Fibroblast of pulmonary artery (primary cell): ENCODE measurements around the gene MIPEP.

ENCODE experiments used
- DNase-seq: peaks from one replicate; pipeline ENCODE4 v3.0.0-alpha.2; 2010; ENCODE audit warnings: low read depth
- H3K4me3 ChIP-seq: replicated peaks from 2 replicates; pipeline ENCODE4 v1.5.1; 2011; ENCODE audit warnings: low read depth, mild to moderate bottlenecking, control low read depth, low read length, moderate library complexity
- TF ChIP-seq, protein P1 (sequence below): IDR thresholded peaks from 2 replicates; pipeline ENCODE4 v1.5.1; 2011; ENCODE audit warnings: mild to moderate bottlenecking, control low read depth, low read length, inconsistent platforms; ENCODE audit errors: missing control alignments

Gene MIPEP

DNA sequence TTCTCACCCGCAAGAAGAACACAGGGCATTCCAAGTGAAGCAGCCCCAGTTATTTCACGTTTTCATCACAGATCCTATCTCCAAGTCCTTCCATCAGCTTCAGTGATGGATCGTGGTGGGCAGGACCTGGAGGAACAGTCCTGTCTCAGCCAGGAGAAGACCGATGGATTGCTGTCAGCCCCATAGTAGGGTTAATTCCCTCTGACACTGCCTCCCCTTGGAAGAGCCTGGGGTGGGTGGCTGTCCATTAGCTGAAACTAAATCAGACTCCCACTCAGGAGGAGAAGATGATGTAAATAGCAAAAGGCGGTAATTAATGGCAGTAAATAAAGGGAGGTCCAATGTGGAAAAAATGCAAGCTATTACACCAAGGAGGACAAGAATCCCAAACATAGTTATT is 188.0 kb downstream of the MIPEP start:
- TF ChIP-seq, protein P1, sequence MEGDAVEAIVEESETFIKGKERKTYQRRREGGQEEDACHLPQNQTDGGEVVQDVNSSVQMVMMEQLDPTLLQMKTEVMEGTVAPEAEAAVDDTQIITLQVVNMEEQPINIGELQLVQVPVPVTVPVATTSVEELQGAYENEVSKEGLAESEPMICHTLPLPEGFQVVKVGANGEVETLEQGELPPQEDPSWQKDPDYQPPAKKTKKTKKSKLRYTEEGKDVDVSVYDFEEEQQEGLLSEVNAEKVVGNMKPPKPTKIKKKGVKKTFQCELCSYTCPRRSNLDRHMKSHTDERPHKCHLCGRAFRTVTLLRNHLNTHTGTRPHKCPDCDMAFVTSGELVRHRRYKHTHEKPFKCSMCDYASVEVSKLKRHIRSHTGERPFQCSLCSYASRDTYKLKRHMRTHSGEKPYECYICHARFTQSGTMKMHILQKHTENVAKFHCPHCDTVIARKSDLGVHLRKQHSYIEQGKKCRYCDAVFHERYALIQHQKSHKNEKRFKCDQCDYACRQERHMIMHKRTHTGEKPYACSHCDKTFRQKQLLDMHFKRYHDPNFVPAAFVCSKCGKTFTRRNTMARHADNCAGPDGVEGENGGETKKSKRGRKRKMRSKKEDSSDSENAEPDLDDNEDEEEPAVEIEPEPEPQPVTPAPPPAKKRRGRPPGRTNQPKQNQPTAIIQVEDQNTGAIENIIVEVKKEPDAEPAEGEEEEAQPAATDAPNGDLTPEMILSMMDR, result no peak
- no peak for DNase-seq
- no peak overlapping the region for H3K4me3 ChIP-seq

DNA sequence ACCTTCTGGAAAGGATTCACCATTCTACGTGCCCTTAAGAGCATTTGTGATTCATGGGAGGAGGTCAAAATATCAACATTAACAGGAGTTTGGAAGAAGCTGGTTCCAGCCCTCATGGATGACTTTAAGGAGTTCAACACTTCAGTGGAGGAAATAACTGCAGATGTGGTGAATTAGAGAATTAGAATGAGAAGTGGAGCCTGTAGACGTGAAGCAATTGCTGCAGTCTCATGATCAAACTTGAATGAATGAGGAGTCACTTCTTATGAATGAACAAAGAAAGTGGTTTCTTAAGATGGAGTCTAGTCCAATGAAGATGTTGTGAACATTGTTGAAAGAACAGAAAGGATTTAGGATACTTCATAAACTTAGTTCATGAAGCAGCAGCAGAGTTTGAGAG is 189.9 kb downstream of the MIPEP start:
- no peak for DNase-seq
- no peak overlapping the region for H3K4me3 ChIP-seq
- TF ChIP-seq, protein P1, result no peak

DNA sequence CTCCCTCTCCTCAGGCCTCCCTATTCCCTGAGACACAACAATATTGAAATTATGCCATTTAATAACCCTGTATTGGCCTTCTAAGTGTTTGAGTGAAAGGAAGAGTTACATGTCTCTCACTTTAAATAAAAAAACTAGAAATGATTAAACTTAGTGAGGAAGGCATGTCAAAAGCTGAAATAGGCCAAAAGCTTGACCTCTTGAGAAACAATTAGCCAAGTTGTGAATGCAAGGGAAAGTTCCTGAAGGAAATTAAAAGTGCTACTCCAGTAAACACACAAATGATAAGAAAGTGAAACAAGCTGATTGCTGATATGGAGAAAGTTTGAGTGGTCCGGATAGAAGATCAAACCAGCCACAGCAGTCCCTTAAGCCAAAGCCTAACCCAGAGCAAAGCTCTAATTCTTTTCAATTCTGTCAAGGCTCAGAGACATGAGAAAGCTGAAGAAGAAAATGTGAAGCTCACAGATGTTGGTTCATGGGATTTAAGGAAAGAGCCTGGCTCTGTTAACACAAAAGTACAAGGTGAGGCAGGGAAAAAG is 191.4 kb downstream of the MIPEP start:
- no peak overlapping the region for H3K4me3 ChIP-seq
- TF ChIP-seq, protein P1, result no peak
- no peak for DNase-seq

DNA sequence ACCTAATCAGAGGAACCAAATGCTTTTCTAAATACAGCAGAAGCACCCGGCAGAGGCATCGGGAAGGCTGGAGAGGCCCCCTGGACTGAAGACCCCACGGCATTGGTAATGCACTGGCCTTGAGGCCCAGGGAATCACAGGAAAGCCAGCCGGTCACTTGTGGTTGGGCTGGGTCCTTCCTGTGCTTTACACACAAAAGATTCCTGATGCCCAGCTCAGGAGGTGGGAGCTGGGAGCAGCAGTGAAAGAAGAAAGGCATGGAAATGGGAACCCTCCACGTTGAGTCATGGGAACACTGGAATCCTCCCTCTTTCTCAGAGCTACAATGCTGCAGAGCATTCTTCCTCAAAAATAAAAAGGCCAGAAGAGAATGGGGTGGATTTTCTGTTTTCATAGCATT is 192.6 kb downstream of the MIPEP start:
- TF ChIP-seq, protein P1, result no peak
- no peak overlapping the region for H3K4me3 ChIP-seq
- no peak for DNase-seq

DNA sequence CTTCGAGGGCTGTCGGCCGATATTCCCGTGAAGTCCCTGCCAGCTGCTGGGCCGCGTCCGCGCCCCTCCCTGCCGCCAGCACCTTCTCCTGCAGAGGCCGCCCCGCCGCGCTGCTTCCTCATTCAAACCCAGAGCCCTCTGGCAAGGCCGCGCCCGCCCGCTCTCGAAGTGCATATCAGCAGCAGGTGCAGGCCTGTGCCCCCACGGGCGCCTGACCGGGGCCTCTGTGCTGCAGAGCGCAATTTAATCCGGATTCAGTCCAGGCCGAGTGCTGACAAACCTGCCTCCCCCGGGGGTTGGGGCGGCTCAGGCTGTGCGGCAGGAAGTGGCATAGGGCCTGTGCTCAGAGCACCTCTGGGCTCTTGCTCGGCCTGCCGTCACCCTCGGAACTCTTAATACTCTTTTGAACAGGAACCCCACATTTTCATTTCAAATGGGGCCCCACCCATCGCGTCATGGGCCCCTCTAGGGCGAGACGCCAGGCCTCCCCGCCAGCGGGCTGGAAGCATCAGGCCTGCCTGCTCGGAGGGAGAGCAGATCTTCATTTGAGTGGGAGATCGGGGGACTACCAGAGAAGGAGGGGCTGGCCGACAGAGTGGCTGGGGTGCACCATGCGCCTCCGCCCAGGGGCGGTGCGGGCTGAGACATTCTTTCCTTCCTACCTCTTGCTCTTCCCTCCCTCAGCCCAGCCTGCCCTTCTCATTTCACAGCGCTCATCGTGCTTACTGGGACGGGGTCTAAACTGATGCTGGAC is 193.3 kb downstream of the MIPEP start:
- no peak for DNase-seq
- no peak overlapping the region for H3K4me3 ChIP-seq
- TF ChIP-seq, protein P1, result no peak

DNA sequence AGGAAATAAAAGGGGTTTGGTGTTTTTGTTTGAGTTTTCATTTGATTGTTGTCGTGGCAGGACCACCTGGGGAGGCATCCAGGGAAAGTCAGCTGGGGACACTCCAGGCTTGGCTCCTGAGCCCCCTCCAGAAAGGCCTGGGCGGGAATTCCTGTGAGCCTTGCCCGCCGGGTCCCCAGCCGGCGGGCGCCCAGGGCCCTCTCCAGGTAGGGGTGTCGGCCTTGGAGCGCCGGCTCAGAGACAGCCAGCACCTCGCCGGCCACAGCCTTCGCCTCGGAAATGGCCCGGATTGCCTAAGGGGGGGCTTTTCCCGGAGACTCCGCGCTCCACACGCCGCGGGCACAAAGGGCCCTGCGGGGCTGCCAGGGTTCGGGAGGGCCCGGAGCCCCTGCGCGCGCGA is 194.0 kb downstream of the MIPEP start:
- H3K4me3 ChIP-seq, result no peak overlapping the region
- no peak for DNase-seq

More for the DNA sequence above, 194.0 kb downstream of the MIPEP start:
- TF ChIP-seq, protein P1, result no peak
